ENCODE results near the gene SERGEF. TPM values are rescaled to one million over a fixed set of nuclear protein-coding genes. Genes with fewer than 3 reads are reported as not detected.

SERGEF gene
- total RNA-seq, 4 donors from 2014 or later: 11.8 to 34.7 (median 24.5) TPM

DNA sequence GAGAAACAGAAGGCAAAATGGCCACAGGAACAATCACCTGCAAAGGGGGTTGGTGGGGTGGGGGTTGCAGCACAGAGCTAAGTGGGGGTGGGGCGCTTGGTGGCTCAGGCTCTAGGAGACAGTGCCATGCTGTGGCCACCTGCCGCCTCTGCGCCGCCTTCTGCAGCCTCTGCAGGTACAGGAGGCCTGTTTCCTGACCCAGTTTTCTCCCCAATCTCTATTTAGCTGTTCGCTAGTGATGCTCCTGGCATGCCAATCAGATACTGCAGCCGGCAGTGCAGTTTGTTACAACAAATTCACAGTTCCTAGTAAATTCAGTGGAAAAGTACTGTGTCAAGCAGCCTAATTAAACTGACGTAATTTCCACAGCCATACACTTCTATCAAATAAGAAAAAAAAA is 106.4 kb downstream of the SERGEF start:
- Histone ChIP-seq H3K36me3 (no peaks in the 10 kb centered on the region), H3K27ac (no peak overlapping the region), H3K4me3 (no peak overlapping the region), H3K27me3 (no peaks in the 10 kb centered on the region), H3K4me1 (no peaks in the 10 kb centered on the region), H3K9me3 (no peaks in the 10 kb centered on the region)
- ATAC-seq: no peak
- DNase-seq: no peak
- TF ChIP-seq, protein P1, sequence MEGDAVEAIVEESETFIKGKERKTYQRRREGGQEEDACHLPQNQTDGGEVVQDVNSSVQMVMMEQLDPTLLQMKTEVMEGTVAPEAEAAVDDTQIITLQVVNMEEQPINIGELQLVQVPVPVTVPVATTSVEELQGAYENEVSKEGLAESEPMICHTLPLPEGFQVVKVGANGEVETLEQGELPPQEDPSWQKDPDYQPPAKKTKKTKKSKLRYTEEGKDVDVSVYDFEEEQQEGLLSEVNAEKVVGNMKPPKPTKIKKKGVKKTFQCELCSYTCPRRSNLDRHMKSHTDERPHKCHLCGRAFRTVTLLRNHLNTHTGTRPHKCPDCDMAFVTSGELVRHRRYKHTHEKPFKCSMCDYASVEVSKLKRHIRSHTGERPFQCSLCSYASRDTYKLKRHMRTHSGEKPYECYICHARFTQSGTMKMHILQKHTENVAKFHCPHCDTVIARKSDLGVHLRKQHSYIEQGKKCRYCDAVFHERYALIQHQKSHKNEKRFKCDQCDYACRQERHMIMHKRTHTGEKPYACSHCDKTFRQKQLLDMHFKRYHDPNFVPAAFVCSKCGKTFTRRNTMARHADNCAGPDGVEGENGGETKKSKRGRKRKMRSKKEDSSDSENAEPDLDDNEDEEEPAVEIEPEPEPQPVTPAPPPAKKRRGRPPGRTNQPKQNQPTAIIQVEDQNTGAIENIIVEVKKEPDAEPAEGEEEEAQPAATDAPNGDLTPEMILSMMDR (IDR thresholded peaks at IDR 0.05 in 4 of 5, conservative IDR thresholded peaks at IDR 0.05 in 1 of 5): no peak
- TF ChIP-seq POLR2A (IDR thresholded peaks at IDR 0.05): no peak
- in situ Hi-C loops (cut with MboI; ENCODE audit: low sequenced_read_pairs in 4 of 4): no loop called here
- intact Hi-C loops (cut with DNase I; ENCODE audit: low total_unique reads): no loop called here

DNA sequence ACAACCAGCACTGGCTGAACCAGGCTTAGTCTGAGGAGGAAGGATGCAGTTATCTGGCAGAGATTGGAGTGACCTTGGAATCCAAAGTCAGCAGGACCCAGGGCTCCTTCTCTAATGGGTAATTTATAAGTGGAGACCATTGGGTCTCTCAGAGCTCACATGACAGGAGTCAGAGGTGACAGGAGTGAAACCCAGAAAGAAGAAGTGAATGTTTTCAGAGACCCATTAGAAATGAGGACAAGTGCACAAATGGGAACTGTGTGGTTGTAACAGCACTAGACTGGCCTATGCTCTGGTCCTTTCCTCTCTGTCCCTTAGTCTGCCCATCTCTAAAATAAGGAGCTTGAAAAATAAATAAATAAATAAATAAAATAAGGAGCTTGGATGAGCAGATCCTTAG is 107.4 kb downstream of the SERGEF start:
- H3K4me1 ChIP-seq: no peaks in the 10 kb centered on the region
- no peak for TF ChIP-seq POLR2A (IDR thresholded peaks at IDR 0.05)
- TF ChIP-seq, protein P1 (IDR thresholded peaks at IDR 0.05 in 4 of 5, conservative IDR thresholded peaks at IDR 0.05 in 1 of 5): no peak
- ATAC-seq (no peak), DNase-seq (no peak)
- intact Hi-C loops (cut with DNase I; ENCODE audit: low total_unique reads) (no loop called here), in situ Hi-C loops (cut with MboI; ENCODE audit: low sequenced_read_pairs in 4 of 4) (no loop called here)
- no peaks in the 10 kb centered on the region for H3K27me3 ChIP-seq
- no peaks in the 10 kb centered on the region for H3K9me3 ChIP-seq
- H3K27ac ChIP-seq: no peak overlapping the region
- H3K36me3 ChIP-seq: no peaks in the 10 kb centered on the region
- no peak overlapping the region for H3K4me3 ChIP-seq

DNA sequence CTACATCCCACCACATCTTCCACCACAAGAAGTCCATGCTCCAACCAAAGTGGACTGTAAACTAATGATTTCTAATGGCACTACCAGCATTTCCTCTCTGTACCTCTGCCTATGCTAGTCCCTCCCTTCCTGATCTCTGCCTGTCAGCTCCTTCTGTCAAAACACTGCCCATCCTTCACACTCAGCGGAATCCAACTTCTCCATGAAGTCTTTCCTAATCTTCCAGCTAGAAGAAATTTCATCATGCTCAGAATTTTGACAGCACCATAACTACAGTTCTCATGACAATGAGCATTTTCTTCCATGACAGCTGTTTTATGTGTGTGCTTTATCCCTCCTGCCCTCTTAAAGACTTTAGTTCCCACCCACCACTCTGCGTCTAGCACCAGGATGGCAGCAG is 111.4 kb downstream of the SERGEF start:
- DNase-seq (no peak), ATAC-seq (no peak)
- TF ChIP-seq POLR2A (IDR thresholded peaks at IDR 0.05): no peak
- TF ChIP-seq, protein P1 (IDR thresholded peaks at IDR 0.05 in 4 of 5, conservative IDR thresholded peaks at IDR 0.05 in 1 of 5): no peak
- intact Hi-C loops (cut with DNase I; ENCODE audit: low total_unique reads) (no loop called here), in situ Hi-C loops (cut with MboI; ENCODE audit: low sequenced_read_pairs in 4 of 4) (no loop called here)
- Histone ChIP-seq H3K27me3 (no peaks in the 10 kb centered on the region), H3K4me3 (no peak overlapping the region), H3K27ac (no peak overlapping the region), H3K9me3 (no peaks in the 10 kb centered on the region), H3K36me3 (no peaks in the 10 kb centered on the region), H3K4me1 (no peaks in the 10 kb centered on the region)

DNA sequence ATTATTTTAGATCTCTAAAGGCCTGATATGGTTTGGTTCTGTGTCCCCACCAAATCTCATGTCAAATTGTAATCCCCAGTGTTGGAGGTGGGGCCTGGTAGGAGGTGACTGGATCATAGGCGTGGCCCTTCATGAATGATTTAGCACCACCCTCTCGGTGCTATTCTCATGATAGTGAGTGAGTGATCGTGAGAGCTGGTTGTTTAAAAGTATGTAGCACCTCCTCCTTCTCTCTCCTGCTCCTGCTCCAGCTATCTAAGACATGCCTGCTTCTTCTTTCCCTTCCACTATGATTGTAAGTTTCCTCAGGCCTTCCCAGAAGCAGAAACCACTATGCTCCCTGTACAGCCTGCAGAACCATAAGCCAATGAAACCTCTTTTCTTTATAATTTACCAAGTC is 114.1 kb downstream of the SERGEF start:
- intact Hi-C loops (cut with DNase I; ENCODE audit: low total_unique reads): no loop called here
- no peak for TF ChIP-seq POLR2A (IDR thresholded peaks at IDR 0.05)
- TF ChIP-seq, protein P1 (IDR thresholded peaks at IDR 0.05 in 4 of 5, conservative IDR thresholded peaks at IDR 0.05 in 1 of 5): no peak
- H3K9me3 ChIP-seq: no peaks in the 10 kb centered on the region
- no peaks in the 10 kb centered on the region for H3K36me3 ChIP-seq
- DNase-seq: no peak
- H3K4me1 ChIP-seq: no peaks in the 10 kb centered on the region
- no peak for ATAC-seq
- in situ Hi-C loops (cut with MboI; ENCODE audit: low sequenced_read_pairs in 4 of 4): no loop called here
- H3K27me3 ChIP-seq: no peaks in the 10 kb centered on the region
- no peak overlapping the region for H3K27ac ChIP-seq
- no peak overlapping the region for H3K4me3 ChIP-seq

GRCh38 chr11:17898071-17898470 is 114.8 kb downstream of the SERGEF start:
- in situ Hi-C loops (cut with MboI; ENCODE audit: low sequenced_read_pairs in 4 of 4): no loop called here
- no peak for ATAC-seq

More at GRCh38 chr11:17898071-17898470, 114.8 kb downstream of the SERGEF start:
- Histone ChIP-seq H3K27me3 (no peaks in the 10 kb centered on the region), H3K4me3 (no peak overlapping the region), H3K9me3 (no peaks in the 10 kb centered on the region), H3K27ac (no peak overlapping the region), H3K36me3 (no peaks in the 10 kb centered on the region), H3K4me1 (no peaks in the 10 kb centered on the region)
- intact Hi-C loops (cut with DNase I; ENCODE audit: low total_unique reads): no loop called here
- TF ChIP-seq, protein P1 (IDR thresholded peaks at IDR 0.05 in 4 of 5, conservative IDR thresholded peaks at IDR 0.05 in 1 of 5): no peak
- no peak for TF ChIP-seq POLR2A (IDR thresholded peaks at IDR 0.05)
- no peak for DNase-seq
